ENCODE data around the gene ARPIN. TPM values are rescaled to one million over a fixed set of nuclear protein-coding genes. Genes with fewer than 3 reads are reported as not detected.

Gene ARPIN
- total and polyA plus RNA-seq, 10 of the 15 experiments (the other 5 are each of a cell fraction or from before 2014, with no cell fraction given), result 0.02 to 0.04 TPM; not detected in 8

DNA sequence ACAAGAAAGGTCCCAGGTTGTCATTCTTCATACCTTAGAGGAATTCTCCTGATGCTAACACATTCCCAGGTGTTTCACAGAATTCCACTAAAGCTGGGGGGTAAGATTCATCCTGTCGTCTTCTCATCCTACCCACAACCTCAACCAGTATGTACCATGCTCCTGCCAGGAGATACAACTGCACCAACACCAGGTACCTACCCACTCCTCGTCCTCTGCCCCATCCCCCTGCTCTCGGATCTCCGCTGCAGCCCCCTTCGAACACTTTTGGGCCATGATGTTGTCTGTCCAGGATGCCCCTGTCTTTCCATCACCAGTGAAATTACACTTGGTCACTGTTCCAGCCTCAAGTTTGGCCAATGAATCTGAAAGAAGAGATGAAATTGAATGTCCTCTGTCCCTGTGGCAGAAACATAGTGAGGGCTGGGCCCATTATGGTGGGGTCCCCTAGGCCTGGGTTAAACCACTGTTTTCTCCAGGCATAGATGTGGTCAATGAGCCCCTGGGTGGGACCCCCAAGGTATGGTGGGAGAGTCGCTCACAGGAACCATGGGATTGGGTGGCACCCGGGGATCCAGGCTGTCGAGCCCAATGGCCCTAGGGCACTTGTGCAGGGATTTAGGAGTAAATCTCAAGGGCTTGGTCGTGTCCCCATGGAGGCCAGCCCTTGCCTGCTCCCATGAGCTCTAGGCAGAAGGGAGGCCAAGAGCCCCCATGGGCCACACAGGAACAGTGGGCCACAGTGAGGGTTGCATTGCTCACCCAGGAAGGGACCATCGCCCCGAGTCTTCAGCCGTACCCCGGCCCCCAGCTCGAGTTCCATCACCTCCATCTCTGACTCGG lies 9.5 kb downstream of the ARPIN start:
- H3K79me2 ChIP-seq (ENCODE audit: control insufficient read depth, insufficient read depth, low read length), result no peaks in the 10 kb centered on the region
- H3K4me1 ChIP-seq (ENCODE audit: control insufficient read depth, insufficient read depth, low read length), result peaks cover 8% of the 10 kb centered on the region
- in situ Hi-C loops (cut with MboI) (no loop called here), intact Hi-C loops (cut with micrococcal nuclease; ENCODE audit: unreplicated experiment) (no loop called here)
- no peaks in the 10 kb centered on the region for H3K36me3 ChIP-seq (ENCODE audit: control insufficient read depth in 2 of 2, insufficient read depth in 2 of 2, low read length in 1 of 2)
- no peak overlapping the region for H3K27ac ChIP-seq (ENCODE audit: control insufficient read depth, insufficient read depth)
- no peak overlapping the region for H3K4me2 ChIP-seq (ENCODE audit: control insufficient read depth, insufficient read depth)
- no peak overlapping the region for H3K4me3 ChIP-seq
- ChIA-PET CTCF (interaction anchor here (0.8 kb wide), 1 partner anchor 167 kb away, joined by 3 read pairs; no protein-coding TSS in a partner anchor), POLR2A (no interaction called here), SMC1A (ENCODE audit: uncharacterized antibody, unreplicated experiment) (interaction anchor here (0.9 kb wide), 1 partner anchor 9 kb away, joined by 3 read pairs; the partner anchor contains the start of gene AP3S2), RAD21 (ENCODE audit: unreplicated experiment) (no interaction called here)
- FAIRE-seq (no peak), DNase-seq (ENCODE audit: low read depth, low spot score) (no peak), ATAC-seq (no peak)
- no peaks in the 10 kb centered on the region for H4K20me1 ChIP-seq (ENCODE audit: control insufficient read depth, insufficient read depth)
- no TSS peak for BruUV-seq (replicated peaks)
- no peaks in the 10 kb centered on the region for H3K9me3 ChIP-seq (replicated peaks; ENCODE audit: control insufficient read depth, insufficient read depth, low read length)
- no peak for TF ChIP-seq EZH2 (IDR thresholded peaks at IDR 0.05; ENCODE audit: borderline replicate concordance, control insufficient read depth, low read depth, low read length)
- H2AFZ ChIP-seq (ENCODE audit: control insufficient read depth, low read depth, low read length), result no peak overlapping the region
- no peaks in the 10 kb centered on the region for H3K27me3 ChIP-seq (replicated peaks in 1 of 2; ENCODE audit: control insufficient read depth in 2 of 2, insufficient read depth in 2 of 2, low read length in 1 of 2)
- no peak overlapping the region for H3K9ac ChIP-seq (ENCODE audit: control insufficient read depth, insufficient read depth, low read length)
- WGBS (ENCODE audit: insufficient coverage, insufficient replicate concordance, low lambda C conversion rate, missing lambda C conversion rate), result 35% methylated on average over 15 of the region's 15 CpGs

DNA sequence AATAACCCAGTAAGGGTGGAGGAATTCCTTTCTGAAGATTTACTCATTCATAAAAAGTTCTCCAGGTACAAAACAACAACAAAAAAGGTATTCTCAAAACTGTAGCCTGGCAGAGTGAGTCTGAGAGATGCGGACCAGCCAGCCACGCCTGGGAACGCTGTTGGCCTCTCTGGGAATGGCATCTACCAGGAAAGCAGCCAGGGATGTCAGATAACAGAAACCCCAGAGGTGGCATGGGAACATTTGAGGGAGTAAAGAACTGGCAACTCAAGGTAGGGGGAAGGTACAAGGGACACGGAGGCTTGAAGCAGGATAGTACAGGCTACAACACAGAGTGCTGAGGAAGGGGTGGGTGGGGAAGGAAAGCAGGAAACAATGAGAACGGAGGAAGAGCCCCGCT lies 11.9 kb downstream of the ARPIN start:
- WGBS (ENCODE audit: insufficient coverage, insufficient replicate concordance, low lambda C conversion rate, missing lambda C conversion rate), result 39% methylated on average over 6 of the region's 6 CpGs
- Histone ChIP-seq H2AFZ (ENCODE audit: control insufficient read depth, low read depth, low read length) (no peak overlapping the region), H3K36me3 (ENCODE audit: control insufficient read depth in 2 of 2, insufficient read depth in 2 of 2, low read length in 1 of 2) (no peaks in the 10 kb centered on the region), H3K4me2 (ENCODE audit: control insufficient read depth, insufficient read depth) (no peak overlapping the region), H4K20me1 (ENCODE audit: control insufficient read depth, insufficient read depth) (no peaks in the 10 kb centered on the region), H3K4me1 (ENCODE audit: control insufficient read depth, insufficient read depth, low read length) (peaks cover 11% of the 10 kb centered on the region), H3K4me3 (no peak overlapping the region), H3K27me3 (replicated peaks in 1 of 2; ENCODE audit: control insufficient read depth in 2 of 2, insufficient read depth in 2 of 2, low read length in 1 of 2) (no peaks in the 10 kb centered on the region), H3K9me3 (replicated peaks; ENCODE audit: control insufficient read depth, insufficient read depth, low read length) (no peaks in the 10 kb centered on the region), H3K9ac (ENCODE audit: control insufficient read depth, insufficient read depth, low read length) (no peak overlapping the region), H3K79me2 (ENCODE audit: control insufficient read depth, insufficient read depth, low read length) (no peaks in the 10 kb centered on the region), H3K27ac (ENCODE audit: control insufficient read depth, insufficient read depth) (no peak overlapping the region)
- ATAC-seq (no peak), FAIRE-seq (no peak), DNase-seq (ENCODE audit: low read depth, low spot score) (no peak)
- no TSS peak for BruUV-seq (replicated peaks)
- intact Hi-C loops (cut with micrococcal nuclease; ENCODE audit: unreplicated experiment) (no loop called here), in situ Hi-C loops (cut with MboI) (no loop called here)
- ChIA-PET CTCF (interaction anchor here (0.6 to 3.6 kb wide), 3 partner anchors 51 to 387 kb away, joined by 3 to 85 read pairs (median 4); no protein-coding TSS in a partner anchor), RAD21 (ENCODE audit: unreplicated experiment) (interaction anchor here (3.4 kb wide), 1 partner anchor 170 kb away, joined by 41 read pairs; no protein-coding TSS in a partner anchor), SMC1A (ENCODE audit: uncharacterized antibody, unreplicated experiment) (interaction anchor here (0.9 kb wide), 1 partner anchor 17 kb away, joined by 3 read pairs; no protein-coding TSS in a partner anchor), POLR2A (no interaction called here)
- TF ChIP-seq CHD1 (IDR thresholded peaks at IDR 0.05; ENCODE audit: low read depth, low read length), result no peak
